Activated gamma-delta T cell treated with anti-CD3 and anti-CD28 coated beads, Interleukin-2, amount 50 U/mL, for 16 hours (primary cell): ENCODE data around the gene JAZF1.

ENCODE experiments used
- DNase-seq: peaks from one replicate; pipeline ENCODE4 v3.0.0-alpha.2; 2020; ENCODE audit warnings: low read depth

JAZF1 gene

DNA sequence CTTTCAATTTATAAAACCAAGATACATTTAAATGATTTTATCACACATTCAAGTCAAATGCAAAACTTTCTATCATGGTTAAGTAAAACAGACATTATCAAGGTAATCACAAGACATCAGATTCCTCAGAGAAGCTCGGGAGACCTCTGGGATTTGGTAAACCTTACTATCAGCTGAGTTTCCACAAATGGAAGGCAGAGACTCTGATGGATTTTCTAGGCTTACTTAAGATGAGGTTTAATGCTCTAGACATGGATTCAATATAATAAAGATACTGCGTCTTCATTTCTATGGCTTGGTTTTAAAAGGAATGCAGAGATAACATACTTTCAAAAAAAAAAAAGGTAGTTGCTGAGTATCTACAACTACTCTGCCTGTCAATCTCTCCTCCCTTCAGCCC, 171.7 kb downstream of the JAZF1 start:
- DNase-seq = no peak

DNA sequence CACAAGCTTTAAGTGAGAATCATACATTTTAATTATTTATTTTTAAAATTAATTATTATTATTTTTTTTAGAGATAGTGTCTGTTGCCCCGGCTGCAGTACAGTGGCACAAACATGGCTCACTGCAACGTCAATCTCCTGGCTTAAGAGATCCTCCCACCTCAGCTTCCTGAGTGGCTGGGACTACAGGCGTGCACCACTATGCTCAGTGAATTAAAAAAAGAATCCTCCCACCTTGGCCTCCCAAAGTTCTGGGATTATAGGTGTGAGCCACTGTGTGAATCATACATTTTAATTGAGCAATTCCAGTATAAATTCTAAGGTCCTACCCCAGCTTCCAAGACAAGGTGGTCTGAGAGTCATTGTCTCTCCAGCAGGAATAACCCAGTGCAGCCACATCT, 172.4 kb downstream of the JAZF1 start:
- DNase-seq = no peak

DNA sequence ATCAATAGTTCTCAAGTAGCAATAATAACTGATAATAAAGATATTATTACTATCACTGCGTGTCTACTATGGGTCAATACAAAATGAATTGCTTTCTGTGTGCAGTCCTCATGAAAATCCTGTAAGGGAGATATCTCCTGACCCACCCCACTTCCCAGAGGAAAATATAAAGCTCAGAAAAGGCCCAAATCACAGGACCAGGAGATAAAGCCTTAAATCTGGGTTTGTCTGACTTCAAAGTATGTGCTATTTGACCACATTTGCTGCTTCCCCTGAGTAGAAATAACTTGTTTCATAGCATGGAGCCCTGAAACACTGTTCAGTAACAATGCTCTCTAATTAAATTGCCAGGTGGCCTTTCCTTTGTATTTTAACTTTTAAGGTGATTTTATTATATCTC, 174.1 kb downstream of the JAZF1 start:
- DNase-seq = no peak

DNA sequence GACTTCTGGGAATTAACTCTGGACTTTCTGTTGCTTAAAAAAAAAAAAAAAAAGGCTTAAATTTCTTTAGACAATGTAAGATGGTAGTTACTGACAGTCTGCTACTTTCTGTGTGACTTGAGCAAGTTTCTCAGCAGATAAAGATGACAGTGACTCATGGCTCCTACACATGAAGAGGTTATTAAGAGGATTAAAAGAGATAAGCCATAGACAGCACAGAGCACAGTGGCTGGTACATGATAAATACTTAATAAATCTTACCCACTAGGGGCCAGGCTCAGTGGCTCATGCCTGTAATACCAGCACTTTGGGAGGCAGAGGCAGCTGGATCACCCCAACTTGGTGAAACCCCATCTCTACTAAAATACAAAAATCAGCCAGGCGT, 174.8 kb downstream of the JAZF1 start:
- no peak for DNase-seq

DNA sequence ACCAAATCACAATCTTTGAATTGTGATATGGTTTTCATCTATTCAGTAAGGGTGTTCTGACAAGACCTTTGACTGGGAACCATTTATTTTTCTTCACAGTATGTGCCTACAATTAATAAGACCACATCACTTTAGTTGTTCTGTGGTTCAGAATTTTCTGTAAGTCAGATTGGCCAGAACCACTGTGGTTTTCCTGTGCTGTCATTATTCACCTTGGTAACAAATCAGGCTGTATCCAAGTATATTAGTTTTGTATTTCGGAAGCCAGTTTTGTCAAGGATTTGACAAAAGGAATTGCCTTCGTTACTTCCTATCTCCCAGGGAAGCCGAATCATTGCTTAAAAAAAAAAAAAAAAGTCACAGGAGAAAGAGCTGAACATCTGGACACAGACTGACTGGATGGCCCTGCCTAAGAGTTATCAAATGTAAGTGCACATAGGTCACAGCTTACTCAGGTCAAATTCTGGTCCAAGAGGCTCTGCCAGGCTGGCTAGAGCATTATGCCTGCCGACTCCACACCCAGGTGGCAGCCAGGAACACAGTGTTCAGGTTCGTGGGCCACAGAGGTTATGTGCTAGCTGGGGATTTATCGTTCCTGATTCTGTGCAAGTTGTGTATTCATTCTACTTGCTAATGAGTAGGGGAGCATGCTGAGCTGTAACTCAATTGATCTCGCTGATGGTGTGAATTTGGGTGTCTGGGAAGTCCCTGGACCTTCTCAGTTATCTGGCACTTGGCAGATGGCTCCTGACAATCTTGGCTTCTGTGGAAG, 175.3 kb downstream of the JAZF1 start:
- DNase-seq = no peak

DNA sequence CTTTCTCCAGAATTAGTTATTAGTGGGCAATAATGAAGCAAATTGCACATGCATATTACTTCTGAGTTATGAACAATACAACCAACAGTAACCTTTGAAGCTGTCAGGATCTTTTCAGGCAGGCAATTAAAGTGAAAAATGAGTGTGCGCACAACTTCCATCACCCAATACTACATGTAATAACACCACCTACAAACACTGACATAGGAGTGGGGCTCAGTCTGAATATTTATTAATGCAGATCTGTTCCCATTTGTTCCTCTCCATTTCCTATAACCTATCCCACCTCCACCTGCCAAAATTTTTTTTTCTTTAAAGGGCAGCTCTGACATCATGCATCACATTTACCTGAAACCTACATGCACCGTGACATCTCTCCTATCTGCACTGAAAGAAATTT, 177.2 kb downstream of the JAZF1 start:
- no peak for DNase-seq

DNA sequence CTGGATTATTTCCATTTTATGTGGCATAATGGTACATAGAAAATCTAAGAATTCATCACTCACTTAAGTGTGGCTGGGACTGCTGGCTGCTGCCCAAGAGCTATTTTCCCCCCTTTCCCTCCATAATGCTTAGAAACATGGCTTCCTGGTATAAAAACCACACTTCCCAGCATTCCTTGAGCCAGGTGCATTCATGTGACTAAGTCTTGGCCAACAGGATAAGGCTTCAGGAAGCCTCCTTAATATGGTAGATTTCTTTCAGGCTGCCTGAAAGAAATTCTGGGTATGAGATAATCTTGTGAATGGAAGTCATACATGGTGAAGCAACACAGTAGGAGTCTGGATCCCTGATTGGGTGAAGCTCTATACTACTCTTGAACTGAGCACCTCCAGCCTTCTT, 178.0 kb downstream of the JAZF1 start:
- DNase-seq = no peak

DNA sequence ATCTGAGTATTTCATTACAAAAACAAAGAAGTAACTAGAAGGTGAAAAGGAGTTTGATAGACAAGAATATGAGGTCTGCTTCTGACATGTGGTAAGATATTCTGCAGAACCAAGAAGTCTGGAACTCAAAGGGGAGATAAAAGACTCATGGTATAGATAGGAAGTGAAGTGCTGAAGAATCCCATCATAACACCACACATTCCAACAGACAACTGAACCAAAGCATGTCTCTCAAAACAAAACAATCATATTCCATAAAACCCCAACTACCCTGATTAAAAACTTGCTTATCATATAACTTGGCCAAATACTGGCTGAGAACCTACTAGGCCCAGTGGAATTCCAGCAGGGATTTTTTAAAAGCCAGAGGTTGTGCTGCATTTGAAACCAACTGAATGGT, 178.7 kb downstream of the JAZF1 start:
- no peak for DNase-seq

DNA sequence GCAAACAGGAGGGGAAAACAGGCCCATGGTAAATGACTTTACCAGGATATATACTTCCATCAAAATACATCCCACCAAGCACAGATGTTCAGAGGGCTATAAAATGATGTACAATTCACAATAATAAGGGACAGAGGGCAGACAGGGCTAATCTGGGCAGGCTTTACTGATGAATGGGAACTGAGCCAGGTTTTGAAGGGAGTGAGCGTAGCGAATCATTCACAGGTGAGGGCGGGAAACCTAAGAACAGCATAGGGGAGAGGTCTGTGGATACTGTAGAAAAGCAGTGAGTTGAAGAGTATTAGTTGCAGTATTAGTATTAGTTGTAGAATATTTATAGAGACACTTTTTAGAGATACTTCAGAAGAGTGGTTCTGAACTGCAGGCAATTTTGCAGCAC, 180.8 kb downstream of the JAZF1 start:
- DNase-seq = no peak

DNA sequence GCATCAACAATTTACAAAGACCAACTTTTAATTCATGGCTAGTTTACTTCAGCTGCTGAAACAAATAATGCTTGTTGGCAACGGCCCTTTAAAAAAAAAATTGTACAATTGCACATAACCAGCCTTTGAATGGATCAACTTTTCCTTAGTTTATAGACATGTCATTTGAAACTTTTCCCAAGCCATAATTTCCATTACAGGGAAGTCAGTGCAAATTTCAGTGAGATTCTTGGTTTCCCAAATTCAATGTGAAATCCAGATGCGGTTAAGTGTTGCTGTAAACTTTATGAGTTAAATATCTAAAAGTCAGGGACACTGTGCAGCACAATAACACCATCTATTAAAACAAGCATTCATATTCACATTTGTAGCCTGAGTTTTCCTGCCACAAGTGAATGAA, 182.2 kb downstream of the JAZF1 start:
- no peak for DNase-seq

DNA sequence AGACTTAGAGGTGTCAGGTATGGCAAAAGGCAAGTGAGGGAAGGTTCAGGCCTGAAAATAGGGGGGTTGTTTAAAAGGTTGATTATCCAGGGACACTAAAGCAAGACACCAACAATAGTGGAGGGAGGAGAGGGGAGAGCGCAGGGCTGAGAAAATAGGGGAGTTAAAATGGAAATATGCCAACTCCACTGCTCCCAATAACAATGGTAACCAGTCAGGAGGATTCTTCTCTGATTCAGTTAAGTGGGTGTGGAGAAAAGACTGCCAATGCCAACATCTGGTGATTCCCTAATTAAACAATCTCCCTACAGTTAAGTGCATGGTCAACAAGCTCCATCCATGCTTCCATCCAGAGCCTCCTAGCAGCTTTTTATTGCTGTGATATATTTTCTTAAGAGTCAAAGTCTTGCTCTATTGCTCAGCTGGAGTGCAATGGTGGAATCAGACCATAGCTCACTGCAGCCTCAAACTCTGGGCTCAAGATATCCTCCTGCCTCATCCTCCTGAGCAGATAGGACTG, 183.3 kb downstream of the JAZF1 start:
- no peak for DNase-seq

DNA sequence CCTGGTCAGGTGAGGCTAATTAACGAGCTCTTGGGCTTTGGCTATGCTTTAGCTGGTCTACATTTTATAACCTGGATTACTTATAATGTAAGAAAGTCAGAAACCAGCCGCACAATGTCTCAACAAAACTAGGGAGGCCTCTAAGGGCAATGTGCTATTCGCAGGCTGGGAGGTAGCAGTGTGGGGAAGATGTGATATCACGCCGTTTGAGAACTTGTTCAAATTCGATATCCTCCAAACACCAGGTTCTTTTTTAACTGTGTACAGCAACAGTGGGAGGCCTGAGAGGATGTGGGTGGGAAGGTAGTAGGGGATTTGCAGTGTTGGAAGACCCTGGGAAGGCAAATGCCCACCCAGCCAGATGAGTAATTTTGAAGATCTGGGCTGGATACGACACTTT, 184.5 kb downstream of the JAZF1 start:
- DNase-seq = no peak

DNA sequence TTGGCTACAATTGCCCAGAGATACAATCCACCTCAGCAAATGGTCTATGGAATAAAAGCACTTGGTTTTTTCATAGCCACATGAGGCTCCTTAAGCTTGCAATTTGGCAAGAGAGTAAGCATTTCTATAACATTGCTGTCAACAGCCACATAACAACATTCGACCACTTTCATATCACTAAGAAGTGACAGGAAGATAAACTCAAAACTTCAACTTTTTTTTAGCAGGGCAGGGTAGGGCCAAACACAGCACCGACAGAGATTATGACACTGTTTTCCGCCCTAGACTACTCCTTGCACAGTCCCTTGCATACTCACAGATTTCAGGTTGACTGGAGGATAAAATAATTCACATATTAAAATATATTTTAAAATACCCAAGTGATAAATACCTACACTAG, 185.4 kb downstream of the JAZF1 start:
- DNase-seq = no peak

DNA sequence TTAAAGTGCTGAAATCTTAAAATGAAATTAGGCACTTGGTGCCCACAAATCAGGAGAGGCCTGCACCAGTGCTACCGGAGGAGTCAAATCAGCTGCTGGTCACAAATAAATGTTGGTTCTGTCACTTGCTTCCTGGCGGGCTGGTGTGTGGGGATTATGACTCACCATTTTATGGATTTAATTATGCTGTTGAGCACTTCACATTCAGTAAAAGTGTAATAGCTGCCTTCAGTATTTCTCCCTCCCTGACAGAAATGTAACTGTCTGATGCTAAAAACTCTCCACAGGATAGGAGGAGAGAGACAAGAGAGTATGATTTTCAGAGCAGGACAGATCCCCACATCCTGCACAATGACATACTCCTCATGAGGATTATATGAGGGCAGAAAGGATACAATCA, 186.0 kb downstream of the JAZF1 start:
- no peak for DNase-seq

DNA sequence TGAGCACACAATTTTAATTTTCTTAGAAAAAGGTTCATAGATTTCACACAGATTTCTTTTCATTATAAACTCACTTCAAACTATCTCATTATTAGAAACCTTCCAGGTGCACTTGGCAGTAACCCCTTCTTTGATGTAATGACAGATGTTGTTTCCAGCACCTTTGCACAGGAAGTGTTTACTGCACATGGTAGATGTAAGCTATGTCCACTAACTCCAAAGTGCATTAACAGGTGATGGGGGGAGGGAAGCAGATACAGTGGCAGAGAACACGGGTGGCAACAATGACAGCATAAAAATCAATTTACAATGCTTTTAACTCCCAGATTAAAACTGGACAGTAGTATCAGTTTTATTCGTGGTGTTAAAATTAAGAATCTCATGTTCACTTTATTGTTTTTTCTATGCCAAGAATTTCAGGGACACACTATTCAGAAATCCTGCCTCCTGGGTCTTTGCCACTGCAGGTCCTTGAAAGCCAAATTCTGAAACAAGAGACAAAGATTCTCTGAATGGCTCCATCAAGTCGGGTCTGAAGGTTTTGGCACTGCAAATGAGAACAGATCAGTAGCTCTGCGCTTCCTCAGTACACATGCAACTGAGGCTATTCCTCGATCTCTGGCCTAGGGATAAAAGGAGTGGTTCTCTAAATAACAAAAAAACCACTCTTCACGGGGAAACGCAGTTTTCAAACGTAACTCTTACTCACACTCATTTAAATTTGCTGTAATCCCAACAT, 187.7 kb downstream of the JAZF1 start:
- no peak for DNase-seq

DNA sequence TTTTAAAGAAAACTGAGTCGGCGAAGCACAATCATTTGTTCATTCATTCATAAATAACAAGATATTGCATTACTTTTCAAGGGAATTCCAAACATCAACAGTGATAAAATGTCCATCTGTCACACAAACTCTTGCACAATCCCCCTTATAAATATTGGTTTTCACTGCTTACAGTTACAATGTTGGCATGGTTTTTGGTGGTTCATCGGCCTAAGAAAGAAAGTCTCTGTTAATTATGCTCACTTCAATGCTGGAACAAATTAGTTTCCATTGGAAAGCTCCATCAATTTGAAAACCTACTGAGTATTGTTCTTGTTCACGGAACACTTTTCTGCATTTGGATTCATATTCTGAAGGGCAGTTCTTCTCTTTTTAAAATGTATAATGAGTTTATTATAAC, 188.5 kb downstream of the JAZF1 start:
- DNase-seq = no peak

DNA sequence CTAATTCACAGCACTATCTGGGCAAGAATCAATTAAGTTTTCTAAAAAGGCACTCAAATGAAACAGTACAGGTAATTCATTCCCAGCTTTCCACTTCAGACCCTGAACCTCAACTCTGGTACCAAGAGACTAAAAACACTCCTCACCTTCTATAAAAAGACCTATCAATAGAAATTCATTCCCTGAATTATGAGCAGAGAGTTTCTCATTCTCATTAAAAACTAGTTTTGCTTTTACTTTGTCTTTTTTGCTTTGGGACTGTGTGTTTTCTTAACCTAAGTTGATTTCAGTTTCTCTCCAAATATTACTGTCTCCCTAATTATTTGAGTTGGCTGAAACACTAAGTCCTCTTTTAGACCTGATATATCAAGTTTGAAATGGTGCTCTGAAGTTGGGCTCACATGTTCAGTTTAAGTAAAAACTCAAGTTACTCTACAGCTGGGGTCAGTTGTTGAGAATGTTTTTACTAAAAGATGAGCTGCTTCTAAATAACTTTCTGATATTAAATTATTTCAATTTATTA, 189.5 kb downstream of the JAZF1 start:
- DNase-seq = no peak

DNA sequence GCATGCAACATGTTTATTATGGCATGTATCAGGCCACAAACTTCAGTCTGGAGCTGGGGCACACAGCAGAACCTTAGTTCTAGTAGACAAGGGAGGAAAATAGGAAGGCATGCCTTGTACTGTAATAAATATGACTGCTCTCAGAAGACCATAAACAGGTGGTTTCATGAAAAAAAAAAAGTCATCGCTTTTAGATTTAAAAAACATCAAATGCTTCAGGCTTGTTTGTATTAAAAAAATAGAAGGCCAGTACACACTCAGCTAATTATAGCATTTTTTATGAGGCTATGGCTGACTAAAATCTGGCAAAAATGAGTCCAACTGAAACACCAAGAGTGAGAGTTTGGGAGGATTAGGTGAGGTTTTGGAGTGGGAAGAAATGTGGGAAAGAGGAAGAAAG, 204.1 kb downstream of the JAZF1 start:
- DNase-seq = no peak

DNA sequence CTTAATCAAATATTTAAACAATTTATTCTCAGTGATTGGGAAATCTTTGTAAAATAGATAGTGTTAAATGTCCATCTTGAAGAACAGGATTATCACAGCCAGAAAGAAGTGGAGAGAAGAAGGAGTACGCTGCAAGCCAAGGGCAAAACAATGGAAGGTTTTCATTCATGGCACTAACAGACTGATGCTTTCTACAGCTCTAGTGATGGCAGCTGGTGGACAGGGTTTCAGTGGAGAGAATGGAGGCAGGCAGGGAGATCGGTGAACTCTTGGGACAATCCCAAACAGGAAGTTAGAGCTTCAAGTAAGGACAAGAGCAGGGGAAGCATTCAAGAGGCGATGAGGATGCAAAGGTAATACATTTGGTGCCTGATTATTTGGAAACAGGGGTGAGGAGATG, 207.0 kb downstream of the JAZF1 start:
- no peak for DNase-seq

DNA sequence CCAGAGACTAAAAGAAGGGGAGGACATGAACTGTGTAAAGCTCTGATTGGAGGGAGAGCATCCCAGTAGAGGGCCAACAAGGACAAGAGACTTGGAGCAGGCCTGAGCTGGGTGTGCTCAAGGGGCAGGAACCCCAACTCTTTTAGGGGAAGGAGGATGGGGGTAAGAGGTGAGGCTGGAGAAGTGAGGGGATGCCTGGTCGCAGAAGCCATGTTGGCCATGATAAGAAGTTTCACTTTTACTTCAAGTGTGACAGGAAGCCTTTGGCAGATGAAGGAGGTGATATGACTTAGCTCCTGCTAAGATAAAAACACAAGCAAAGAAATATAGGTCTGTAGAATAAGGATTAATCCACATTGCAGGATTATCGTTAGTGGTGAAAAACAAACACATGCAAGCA, 208.3 kb downstream of the JAZF1 start:
- DNase-seq = no peak

DNA sequence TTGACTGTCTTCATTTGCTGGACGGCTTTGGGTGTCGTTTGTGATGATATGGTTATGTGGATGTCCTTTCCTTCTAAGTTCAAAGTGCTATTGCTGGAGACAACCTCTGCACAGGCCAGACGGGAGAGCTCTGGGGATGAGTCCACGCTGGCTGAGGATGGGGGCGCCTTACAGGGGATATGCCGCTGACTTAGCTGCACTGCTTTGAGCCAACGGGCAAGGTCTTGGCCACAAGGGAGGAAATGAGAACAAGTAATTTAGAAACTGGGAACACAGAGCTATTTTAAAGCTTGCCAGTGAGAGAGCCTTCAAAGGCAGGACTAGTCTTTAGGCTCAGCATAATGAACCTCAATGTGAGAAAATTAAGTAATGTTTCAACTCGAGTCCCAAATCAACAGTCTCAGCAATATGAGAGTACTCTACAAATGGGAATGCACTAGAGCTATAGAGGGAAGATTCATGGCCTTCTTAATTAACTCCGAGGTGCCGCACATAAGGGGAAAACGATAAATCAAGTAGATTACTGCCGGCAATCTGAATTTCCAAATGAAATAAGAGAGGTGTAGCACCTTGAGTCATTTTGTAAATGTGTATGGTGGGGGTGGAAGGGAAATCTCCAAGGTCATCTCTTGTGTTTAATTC, 209.3 kb downstream of the JAZF1 start:
- DNase-seq = no peak

DNA sequence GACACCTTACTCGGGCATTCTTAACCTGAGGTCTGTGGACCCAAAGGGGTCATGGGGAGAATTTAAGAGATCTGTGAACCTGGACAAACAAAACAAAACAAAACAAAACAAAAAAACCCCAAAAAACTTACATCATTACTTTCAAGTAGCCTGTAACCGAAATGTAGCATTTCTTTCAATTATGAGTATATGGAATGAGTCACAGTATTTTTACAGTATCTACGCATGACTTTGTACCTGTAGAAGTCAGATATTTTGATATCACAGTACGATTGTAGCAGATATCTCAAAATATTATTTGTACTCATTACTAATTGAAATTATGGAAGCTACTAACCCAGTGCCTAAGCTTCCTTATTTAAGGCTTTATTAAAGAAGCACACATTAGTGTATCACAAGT, 210.2 kb downstream of the JAZF1 start:
- DNase-seq = no peak

DNA sequence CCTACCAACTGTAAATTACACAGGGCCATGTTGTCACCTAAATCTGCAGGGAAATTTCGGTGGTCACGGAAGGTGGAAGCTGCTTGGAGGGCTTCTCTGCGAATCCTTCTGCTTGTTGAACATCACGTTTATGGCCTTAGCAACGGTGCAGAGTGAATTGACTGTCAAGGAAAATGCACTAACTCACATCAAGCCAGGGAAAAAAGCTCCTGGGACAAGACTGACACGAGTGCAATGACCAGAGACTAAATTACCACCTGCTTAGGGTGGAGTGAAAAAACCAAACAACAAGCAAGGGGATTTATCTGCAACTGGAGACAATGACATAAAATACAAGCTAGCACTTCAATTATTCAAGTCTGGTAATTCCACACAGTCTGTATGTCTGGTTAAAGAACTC, 211.2 kb downstream of the JAZF1 start:
- DNase-seq = no peak
